Liver (tissue), 9 donors: ENCODE results near the gene PWWP2B. TPM values are rescaled to one million over a fixed set of nuclear protein-coding genes. Genes with fewer than 3 reads are reported as not detected.

Experiments
- DNase-seq: peaks from one replicate; pipeline ENCODE4 v3.0.0-alpha.2; 2017; ENCODE audit warnings: low spot score
- H3K27ac ChIP-seq, 2 donors: one replicate each; pipeline ENCODE4 v1.7.0; 2013; ENCODE audit warnings: inconsistent platforms in 2 of 2, low read length in 2 of 2, control low read depth in 1 of 2, low read depth in 1 of 2, mild to moderate bottlenecking in 1 of 2
- H3K27me3 ChIP-seq, 4 donors: one replicate each; pipeline versions ENCODE4 v1.6.1 to v1.7.0; 2013; ENCODE audit warnings: low read length in 3 of 4, inconsistent platforms in 1 of 4, mild to moderate bottlenecking in 1 of 4, moderate library complexity in 1 of 4; ENCODE audit not compliant: control insufficient read depth in 4 of 4, insufficient read depth in 4 of 4
- H3K36me3 ChIP-seq, 4 donors: one replicate each; pipeline versions ENCODE4 v1.6.1 to v1.7.0; 2013; ENCODE audit warnings: low read length in 3 of 4, mild to moderate bottlenecking in 3 of 4, low read depth in 1 of 4, moderate library complexity in 1 of 4; ENCODE audit not compliant: control insufficient read depth in 4 of 4, insufficient read depth in 3 of 4
- H3K4me1 ChIP-seq, 4 donors: one replicate each; pipeline versions ENCODE4 v1.6.1 to v1.7.0; 2013; ENCODE audit warnings: low read length in 3 of 4, mild to moderate bottlenecking in 3 of 4, moderate library complexity in 1 of 4; ENCODE audit not compliant: control insufficient read depth in 4 of 4, insufficient read depth in 4 of 4
- H3K4me3 ChIP-seq, 3 donors: one replicate each; pipeline versions ENCODE4 v1.6.1 to v1.7.0; 2013; ENCODE audit warnings: low read length in 3 of 3, control low read depth in 1 of 3, low read depth in 1 of 3, mild to moderate bottlenecking in 1 of 3
- H3K9ac ChIP-seq, 2 donors: one replicate each; pipeline ENCODE4 v1.7.0; 2013; ENCODE audit warnings: low read length in 2 of 2, mild to moderate bottlenecking in 2 of 2, moderate library complexity in 2 of 2, control low read depth in 1 of 2, low read depth in 1 of 2
- H3K9me3 ChIP-seq, 4 donors: one replicate each; pipeline versions ENCODE4 v1.6.1 to v1.7.0; 2013; ENCODE audit warnings: low read length in 3 of 4; ENCODE audit not compliant: control insufficient read depth in 4 of 4
- ATF3 ChIP-seq: IDR thresholded peaks from 2 replicates; pipeline ENCODE4 v1.6.1; 2016; ENCODE audit warnings: antibody characterized with exemption
- CTCF ChIP-seq: fragments of 150-350 bp; IDR thresholded peaks from 2 replicates; pipeline ENCODE4 v1.5.1; 2017; ENCODE audit warnings: improper control_type of control experiment, low read depth, low read length; ENCODE audit not compliant: missing input control
- EGR1 ChIP-seq, 2 donors: IDR thresholded peaks; 2 replicates each; pipeline ENCODE4 v1.6.1; 2016 to 2018; ENCODE audit warnings: antibody characterized with exemption in 2 of 2, low read depth in 2 of 2
- FOXA1 ChIP-seq: IDR thresholded peaks from 2 replicates; pipeline ENCODE4 v1.6.1; 2016; ENCODE audit warnings: antibody characterized with exemption
- FOXA2 ChIP-seq: IDR thresholded peaks from 2 replicates; pipeline ENCODE4 v1.6.1; 2016; ENCODE audit warnings: antibody characterized with exemption
- GABPA ChIP-seq, 2 donors: IDR thresholded peaks in 1 of 2; conservative IDR thresholded peaks in 1 of 2; 2 replicates each; pipeline ENCODE4 v1.6.1; 2016; ENCODE audit warnings: antibody characterized with exemption in 2 of 2, mild to moderate bottlenecking in 1 of 2, moderate library complexity in 1 of 2
- HNF4A ChIP-seq, 2 donors: conservative IDR thresholded peaks; 2 replicates each; pipeline ENCODE4 v1.6.1; 2016; ENCODE audit warnings: antibody characterized with exemption in 2 of 2, mild to moderate bottlenecking in 2 of 2
- HNF4G ChIP-seq: IDR thresholded peaks from 2 replicates; pipeline ENCODE4 v1.6.1; 2016; ENCODE audit warnings: antibody characterized with exemption
- JUND ChIP-seq, 2 donors: IDR thresholded peaks; 2 replicates each; pipeline ENCODE4 v1.6.1; 2016; ENCODE audit warnings: antibody characterized with exemption in 2 of 2
- MAX ChIP-seq: IDR thresholded peaks from 2 replicates; pipeline ENCODE4 v1.6.1; 2016; ENCODE audit warnings: antibody characterized with exemption
- NR2F2 ChIP-seq: IDR thresholded peaks from 2 replicates; pipeline ENCODE4 v1.6.1; 2016; ENCODE audit warnings: antibody characterized with exemption
- RAD21 ChIP-seq, 2 donors: IDR thresholded peaks; 2 replicates each; pipeline ENCODE4 v1.6.1; 2016; ENCODE audit warnings: antibody characterized with exemption in 2 of 2, mild to moderate bottlenecking in 2 of 2
- REST ChIP-seq: IDR thresholded peaks from 2 replicates; pipeline ENCODE4 v1.6.1; 2016; ENCODE audit warnings: antibody characterized with exemption, mild to moderate bottlenecking
- SP1 ChIP-seq: IDR thresholded peaks from 2 replicates; pipeline ENCODE4 v1.6.1; 2018; ENCODE audit warnings: antibody characterized with exemption, mild to moderate bottlenecking
- TAF1 ChIP-seq: conservative IDR thresholded peaks from 2 replicates; pipeline ENCODE4 v1.6.1; 2016; ENCODE audit warnings: antibody characterized with exemption, mild to moderate bottlenecking
- YY1 ChIP-seq: IDR thresholded peaks from 2 replicates; pipeline ENCODE4 v1.6.1; 2016; ENCODE audit warnings: antibody characterized with exemption, mild to moderate bottlenecking
- ZBTB33 ChIP-seq: IDR thresholded peaks from 2 replicates; pipeline ENCODE4 v1.6.1; 2016; ENCODE audit warnings: antibody characterized with exemption
- WGBS: extraction: QIAGEN DNeasy Blood & Tissue Kit; methylation state at CpG from one replicate; pipeline ENCODE4 v1.1.7; 2013; 5-methylcytosine and 5-hydroxymethylcytosine counted together
- polyA plus RNA-seq, 2 donors: library from polyadenylated mRNA; stranded (reverse) in 1 of 2; unstranded in 1 of 2; fragments of 200-250 nt in 1 of 2; fragments of >200 nt in 1 of 2; fragmentation: Nextera tagmentation in 1 of 2; extraction: Ambion mirVana in 1 of 2; gene quantifications; one replicate each; pipeline versions ENCODE4 v1.2.1 to v1.2.3, GENCODE V29; 2013 to 2015
- total RNA-seq, 2 donors: library from RNA; depleted of rRNA; stranded (reverse); fragments of >200 nt; gene quantifications; one replicate each; pipeline ENCODE4 v1.2.3, GENCODE V29; 2014
- donor health status: healthy.
- donor health status: healthy.
- donor health status: healthy.
- donor health status: healthy.
- donor health status: healthy.

PWWP2B gene
- total and polyA plus RNA-seq, 4 donors: 0.75 to 4.2 (median 3.6) TPM

GRCh38 chr10:132409667-132410028 lies 12.6 kb downstream of the PWWP2B start:
- Histone ChIP-seq H3K36me3 (peaks cover 0 to 6% (median 2%) of the 10 kb centered on the region in 4 donors), H3K4me1 (peaks cover 0 to 17% (median 11%) of the 10 kb centered on the region in 4 donors), H3K27me3 (no peaks in the 10 kb centered on the region), H3K9me3 (no peaks in the 10 kb centered on the region), H3K4me3 (no peak overlapping the region), H3K9ac (no peak overlapping the region), H3K27ac (no peak overlapping the region)
- 90% methylated on average over 4 of the region's 4 CpGs for WGBS
- TF ChIP-seq FOXA1 (no peak), GABPA (IDR thresholded peaks at IDR 0.05 in 1 of 2, conservative IDR thresholded peaks at IDR 0.05 in 1 of 2) (no peak), CTCF (no peak), JUND (IDR thresholded peaks at IDR 0.05) (no peak), MAX (no peak), FOXA2 (no peak), SP1 (no peak), REST (no peak), RAD21 (IDR thresholded peaks at IDR 0.05) (no peak), NR2F2 (no peak), ZBTB33 (no peak), EGR1 (IDR thresholded peaks at IDR 0.05; ENCODE audit: low read depth in 2 of 2) (no peak), HNF4A (conservative IDR thresholded peaks at IDR 0.05) (no peak), YY1 (no peak), ATF3 (no peak), HNF4G (no peak), TAF1 (no peak)
- no peak for DNase-seq
